HG03342 (cell line): ENCODE results near the gene PCSK4.

Source experiments
- ATAC-seq: cut with Tn5 transposase; IDR thresholded peaks from one replicate; pipeline ENCODE4 v1.9.1; 2021; ENCODE audit warnings: mild to moderate bottlenecking, moderate library complexity; ENCODE audit not compliant: unreplicated experiment

PCSK4 gene

GRCh38 chr19:1457031-1457739 lies 33.0 kb downstream of the PCSK4 start:
- ATAC-seq = no peak

GRCh38 chr19:1456121-1456900 lies 33.8 kb downstream of the PCSK4 start:
- no peak for ATAC-seq

DNA sequence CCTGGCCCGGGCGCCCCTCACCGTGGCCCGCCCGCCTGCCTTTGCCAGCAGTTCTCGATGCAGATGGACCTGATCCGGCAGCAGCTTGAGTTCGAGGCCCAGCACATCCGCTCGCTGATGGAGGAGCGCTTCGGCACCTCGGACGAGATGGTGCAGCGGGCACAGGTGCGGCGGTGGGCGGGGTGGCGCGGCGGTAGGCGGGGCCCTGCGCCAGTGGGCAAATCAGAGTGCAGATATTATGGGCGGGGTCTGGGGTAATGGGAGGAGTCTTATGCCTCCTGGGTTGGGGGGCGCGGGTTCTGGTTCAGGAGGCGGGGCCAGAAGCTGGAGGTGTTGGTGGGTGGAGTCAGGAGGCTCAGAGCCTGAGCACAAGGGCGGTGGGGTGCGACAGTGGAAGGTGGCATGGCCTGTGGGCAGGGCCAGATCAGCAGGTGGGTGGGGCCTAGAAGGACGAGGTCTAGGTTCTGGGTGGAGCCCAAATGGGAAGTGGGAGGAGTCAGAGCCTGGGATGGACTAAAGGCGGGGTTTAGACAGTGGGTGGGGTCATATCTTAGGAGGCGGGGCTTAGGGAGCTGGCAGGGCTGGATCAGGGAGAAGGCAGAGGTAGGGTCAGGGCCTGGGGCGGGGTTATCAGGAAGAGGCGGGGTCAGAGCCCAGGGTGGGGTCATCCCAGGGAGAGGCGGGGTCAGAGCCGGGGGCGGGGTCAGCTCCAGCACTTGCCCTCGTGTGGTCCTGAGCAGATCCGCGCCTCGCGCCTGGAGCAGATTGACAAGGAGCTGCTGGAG lies 34.6 kb downstream of the PCSK4 start:
- ATAC-seq = no peak

DNA sequence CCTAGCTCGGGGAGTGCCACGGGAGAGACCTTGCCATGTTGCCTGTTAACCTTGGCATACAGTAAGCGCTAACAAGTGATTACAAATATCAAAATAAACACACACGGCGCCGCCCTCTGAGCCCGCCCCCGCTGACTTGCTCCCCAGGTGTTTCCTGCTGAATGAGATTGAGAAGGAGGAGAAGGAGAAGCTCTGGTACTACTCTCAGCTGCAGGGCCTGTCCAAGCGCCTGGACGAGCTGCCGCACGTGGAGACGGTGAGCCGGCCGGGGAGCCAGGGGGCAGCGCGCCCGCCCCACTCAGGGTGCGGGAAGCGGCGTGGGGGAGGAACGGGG lies 35.2 kb downstream of the PCSK4 start:
- no peak for ATAC-seq

GRCh38 chr19:1453525-1454364 lies 36.4 kb downstream of the PCSK4 start:
- ATAC-seq = no peak

- no peak for ATAC-seq
Observed at GRCh38 chr19:1452802-1453524, 37.2 kb downstream of the PCSK4 start.

DNA sequence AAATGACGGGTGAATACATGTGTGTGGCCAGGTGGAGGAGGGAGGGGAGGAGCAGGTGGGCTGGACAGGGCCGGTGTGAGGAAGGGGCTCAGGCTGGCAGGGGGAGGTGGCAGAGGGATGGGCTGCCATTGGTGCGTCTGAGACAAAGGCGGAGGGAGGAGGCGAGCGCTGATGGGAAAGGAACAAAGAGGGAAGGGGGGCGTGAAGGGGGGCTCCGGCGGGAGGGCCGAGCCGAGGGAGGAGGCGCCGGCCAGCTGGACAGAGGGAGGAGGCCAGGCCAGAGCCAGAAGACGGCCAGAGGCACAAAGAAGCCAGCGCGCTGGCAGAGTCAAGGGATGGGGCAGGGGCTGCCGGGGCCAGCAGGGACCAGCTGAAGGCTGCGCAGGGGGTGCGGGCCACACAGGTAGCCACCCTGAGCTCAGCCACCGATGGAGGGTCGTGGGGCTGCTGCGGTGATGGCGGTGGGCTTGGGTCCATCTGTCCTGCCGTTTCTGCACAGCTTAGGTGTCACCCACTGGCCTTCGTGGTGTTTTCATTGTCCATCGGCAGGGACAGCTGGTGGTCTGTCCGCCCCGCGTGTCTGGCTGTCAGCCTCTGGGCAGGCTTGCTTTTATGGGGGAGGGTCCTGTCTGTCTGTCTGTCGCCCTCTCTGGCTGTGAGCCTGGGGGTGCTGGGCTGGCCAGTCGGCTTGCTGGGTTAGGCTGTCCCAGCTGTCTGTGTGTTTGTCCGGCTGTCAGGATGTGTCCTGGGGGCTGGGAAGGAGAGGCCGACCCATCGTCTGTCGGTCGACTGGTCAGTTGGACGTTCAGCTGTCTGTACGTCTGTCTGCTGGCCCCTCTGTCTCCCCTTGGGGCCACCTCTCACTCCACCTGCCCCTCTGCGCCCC lies 38.0 kb downstream of the PCSK4 start:
- ATAC-seq = no peak

DNA sequence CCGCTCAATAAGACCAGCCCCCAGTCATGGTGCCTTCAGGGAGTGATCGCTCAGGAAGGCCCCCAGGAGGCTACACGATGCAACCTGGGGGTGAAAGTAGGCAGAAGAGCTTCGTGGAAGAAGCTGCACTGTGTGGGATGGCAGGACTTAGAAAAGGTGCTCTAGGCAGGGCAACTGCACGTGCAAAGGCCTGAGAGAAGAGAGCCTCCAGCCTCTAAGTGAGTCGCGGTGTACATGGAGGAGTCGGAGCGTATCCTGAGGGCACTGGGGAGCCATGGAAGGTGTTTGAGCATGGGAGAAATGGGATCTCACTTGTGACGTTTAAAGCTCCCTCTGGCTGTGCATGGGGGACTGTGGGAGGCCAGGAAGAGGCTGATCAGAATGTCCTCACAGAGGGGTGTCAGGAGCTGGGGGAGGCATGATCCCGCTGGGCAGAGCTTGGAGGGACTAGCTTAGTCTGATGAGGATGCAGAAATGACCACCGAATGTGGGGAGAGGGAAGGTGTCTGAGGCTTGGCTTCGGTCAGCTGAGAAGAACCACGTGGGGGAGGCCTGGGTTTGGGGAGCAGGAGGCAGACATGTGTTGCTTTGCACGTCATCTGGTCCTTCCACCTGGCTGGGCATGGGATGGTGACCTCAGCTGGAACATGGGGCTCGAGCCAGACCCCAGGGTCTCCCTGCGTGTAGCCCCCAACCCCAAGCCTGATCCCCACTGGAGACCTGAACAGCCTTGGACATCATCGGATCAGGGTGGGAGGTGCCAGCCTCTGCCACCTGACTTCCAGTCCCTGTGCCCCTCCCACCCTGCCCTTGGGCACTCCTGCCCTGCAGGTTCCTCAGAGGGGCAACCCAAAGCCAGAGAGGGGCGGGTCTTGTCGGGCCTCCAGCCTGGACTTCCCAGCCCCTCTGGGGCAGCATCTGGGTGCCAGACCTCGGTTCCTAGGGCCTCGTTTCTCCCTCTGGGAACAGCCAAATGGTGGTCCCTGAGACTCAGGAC lies 39.1 kb downstream of the PCSK4 start:
- ATAC-seq = no peak

DNA sequence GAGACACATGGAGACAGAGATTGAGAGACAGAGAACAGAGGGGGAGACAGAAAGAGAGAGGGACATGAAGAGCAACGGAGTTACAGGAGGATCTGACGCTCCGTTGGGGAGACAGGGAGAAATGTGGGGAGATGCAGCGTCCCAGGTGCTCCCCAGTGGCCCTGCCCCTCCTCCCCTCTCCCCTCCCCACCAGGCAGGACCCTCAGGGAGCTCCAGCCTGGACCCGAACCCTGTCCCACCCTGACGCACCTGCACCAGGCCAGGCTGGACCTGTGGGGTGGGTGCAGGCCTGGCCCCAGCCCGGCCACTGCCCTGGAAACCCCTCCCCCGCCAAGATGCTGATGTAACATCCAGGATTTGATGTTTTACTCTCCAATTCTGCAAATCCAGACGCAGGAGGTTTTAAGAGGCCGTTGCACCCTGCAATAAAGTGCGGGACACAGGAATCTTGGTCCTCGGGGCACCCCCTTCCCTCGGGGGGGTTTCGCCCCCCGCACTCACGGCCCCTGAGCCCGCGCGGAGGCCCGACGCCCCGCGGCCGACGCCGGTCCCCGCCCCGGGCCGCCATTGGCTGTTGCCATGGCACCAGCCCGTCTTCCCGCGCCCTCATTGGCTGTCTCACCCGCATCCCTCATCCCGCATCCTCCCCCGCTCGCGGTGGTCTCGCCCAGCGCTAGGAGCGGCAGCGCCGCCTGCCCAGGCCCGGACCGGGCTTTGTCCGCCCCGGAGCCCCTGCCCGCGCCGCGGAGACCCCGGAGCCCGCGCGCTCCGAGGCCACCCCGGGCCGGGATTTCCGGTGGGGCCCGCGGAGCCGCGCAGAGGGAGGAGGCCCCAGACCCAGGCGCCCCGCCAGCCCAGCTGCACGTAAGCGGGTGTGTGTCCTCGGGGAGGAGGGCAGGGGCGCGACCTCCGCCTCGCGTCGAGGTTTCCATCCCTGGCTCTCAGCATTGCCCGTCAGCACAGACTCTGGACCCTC lies 40.4 kb downstream of the PCSK4 start, which contains the start of gene APC2:
Gene APC2, plus strand, starts transcription at position 655 of the 976 bp plus-strand sequence. CDS start 2,881 bp downstream, outside the sequence.
- ATAC-seq = no peak

DNA sequence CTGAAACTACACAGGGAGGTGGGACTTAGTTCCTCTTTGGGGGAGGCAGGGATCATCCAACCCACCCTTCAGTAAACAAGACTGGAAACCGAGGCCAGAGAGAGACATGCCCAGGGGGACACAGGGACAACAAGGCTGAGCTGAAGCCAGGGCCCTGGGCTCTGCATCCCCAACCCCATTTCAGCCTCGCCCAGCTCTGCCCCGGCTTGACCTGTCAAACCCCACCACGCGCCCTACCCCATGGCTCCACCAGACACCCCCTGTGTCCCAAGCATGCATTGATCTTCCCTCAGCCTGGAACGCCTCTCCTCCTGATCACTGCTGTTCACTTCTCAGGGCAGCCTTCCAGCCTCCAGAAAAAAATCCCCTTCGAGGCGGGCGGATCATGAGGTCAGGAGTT lies 42.2 kb downstream of the PCSK4 start:
- ATAC-seq = no peak

GRCh38 chr19:1447504-1447903 lies 42.6 kb downstream of the PCSK4 start:
- ATAC-seq = no peak

- ATAC-seq = no peak
Observed at GRCh38 chr19:1446713-1447481, 43.3 kb downstream of the PCSK4 start.

DNA sequence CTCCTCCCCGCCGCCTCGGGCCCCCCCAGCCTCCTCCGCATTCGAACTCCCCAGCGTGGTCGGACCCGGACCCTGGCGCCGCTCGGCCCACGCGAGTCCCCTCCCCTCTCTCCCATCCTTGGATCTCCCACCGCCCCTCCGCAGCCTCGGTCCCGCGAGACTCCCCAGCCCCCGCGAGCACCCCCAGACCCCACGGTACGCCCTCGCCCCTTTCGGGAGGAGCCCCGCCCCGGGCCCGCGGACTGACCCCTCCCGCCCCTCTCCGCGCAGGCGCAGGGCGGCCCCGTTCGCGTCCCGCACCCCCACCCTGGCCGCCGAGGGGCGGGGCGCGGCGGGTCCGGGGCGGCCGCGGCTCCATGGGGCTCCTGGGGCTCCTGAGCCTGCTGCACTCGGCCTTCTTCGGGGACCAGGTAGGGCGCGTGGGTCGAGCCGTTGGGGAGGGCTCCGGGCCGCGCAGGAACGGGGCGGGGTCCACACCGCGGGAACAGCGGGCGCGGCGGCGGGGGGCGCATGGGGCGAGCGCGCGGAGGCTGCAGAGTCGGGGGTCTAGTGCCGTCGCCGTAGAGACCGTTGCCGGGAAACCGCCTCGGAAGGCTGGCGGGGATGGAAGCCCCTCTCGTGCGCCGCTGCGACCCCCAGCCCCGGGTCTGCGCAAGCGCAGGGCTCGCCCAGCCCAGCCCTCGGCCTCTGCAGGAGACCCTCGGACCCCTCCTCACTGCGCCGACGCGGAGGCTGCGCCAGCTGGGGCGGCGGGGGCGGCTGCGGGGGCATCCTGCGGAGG lies 44.0 kb downstream of the PCSK4 start:
- no peak for ATAC-seq

DNA sequence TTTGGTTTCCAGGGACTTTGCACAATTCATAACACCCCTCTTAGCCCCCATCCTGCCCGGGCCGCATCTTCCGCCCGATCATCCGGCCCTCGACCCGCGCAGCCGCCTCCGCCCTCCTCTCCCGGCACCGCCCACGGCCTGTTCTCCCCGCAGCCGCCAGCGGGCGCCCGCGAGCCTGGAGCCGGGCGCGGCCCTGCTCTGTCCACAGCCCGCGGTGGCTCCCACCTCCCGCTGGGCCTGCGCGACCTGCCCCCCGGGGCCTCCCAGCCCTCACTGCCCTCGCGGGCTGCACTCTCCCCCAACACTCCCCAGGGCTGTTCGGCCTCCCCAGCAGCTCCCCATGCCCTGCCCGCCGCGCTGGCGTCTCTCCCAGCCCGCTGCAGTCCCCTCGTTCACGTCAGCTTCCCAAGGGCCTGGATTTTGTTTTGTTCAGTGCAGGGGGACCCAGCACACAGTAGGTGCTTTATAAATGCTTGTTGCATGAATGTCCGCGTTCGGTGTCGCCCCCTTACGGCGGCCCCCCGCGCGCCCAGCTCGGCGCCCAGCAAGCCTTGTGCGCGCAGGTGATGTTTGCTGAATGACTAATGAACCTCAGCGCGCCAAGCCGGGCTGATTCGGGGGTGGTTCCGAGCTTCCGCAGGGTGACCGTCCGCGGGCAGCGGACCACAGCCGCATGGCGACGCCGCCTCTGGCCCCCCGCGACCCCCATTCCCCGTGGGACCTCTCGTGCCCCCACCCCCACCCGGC lies 44.8 kb downstream of the PCSK4 start:
- no peak for ATAC-seq
